CD4-positive, alpha-beta memory T cell (primary cell): ENCODE data around the gene ITPRIPL1. TPM values are rescaled to one million over a fixed set of nuclear protein-coding genes. Genes with fewer than 3 reads are reported as not detected.
A peak's percentile ranks its signal among the peaks of the same experiment; 100 is the strongest.

Experiments
- CTCF ChIA-PET: fragments of 350-600 bp; sonication (Branson Sonifier 250); formaldehyde crosslinking; loops from one replicate; lab custom pipeline; 2021; ENCODE audit warnings: inconsistent platforms; ENCODE audit not compliant: partially characterized antibody; lab: Charles Lee
- POLR2A ChIA-PET: fragments of 350-600 bp; sonication (Branson Sonifier 250); formaldehyde crosslinking; loops from one replicate; lab custom pipeline; 2021; ENCODE audit not compliant: partially characterized antibody; lab: Charles Lee
- DNase-seq, 5 donors: peaks; one replicate each; pipeline versions ENCODE4 v3.0.0 to v3.0.0-alpha.2; 2020 to 2022; ENCODE audit warnings: mixed read lengths in 1 of 5
- H3K27ac ChIP-seq: one replicate; pipeline ENCODE4 v1.7.0; 2013; ENCODE audit warnings: low read depth, low read length
- H3K27me3 ChIP-seq: 2 replicates; pipeline ENCODE4 v1.7.0; 2013; ENCODE audit warnings: mild to moderate bottlenecking, low read length, moderate library complexity; ENCODE audit not compliant: insufficient read depth
- H3K36me3 ChIP-seq: 2 replicates; pipeline ENCODE4 v1.7.0; 2013; ENCODE audit warnings: mild to moderate bottlenecking, low read length, moderate library complexity; ENCODE audit not compliant: insufficient read depth
- H3K4me1 ChIP-seq: 2 replicates; pipeline ENCODE4 v1.7.0; 2013; ENCODE audit warnings: mild to moderate bottlenecking, low read length, moderate library complexity; ENCODE audit not compliant: insufficient read depth
- H3K4me3 ChIP-seq, 2 donors: one replicate each; pipeline ENCODE4 v1.7.0; 2013; ENCODE audit warnings: low read length in 2 of 2, mild to moderate bottlenecking in 1 of 2
- H3K9me3 ChIP-seq, 2 donors: one replicate each; pipeline ENCODE4 v1.7.0; 2013; ENCODE audit warnings: low read length in 2 of 2, control low read depth in 1 of 2; ENCODE audit not compliant: control insufficient read depth in 1 of 2
- H3K27ac Mint-ChIP-seq, 7 donors: one replicate each; pipeline ENCODE4 v1.8.0; 2020 to 2021; ENCODE audit warnings: mixed read lengths in 7 of 7, mild to moderate bottlenecking in 6 of 7, inconsistent platforms in 3 of 7, moderate library complexity in 3 of 7
- H3K27me3 Mint-ChIP-seq, 2 donors: one replicate each; pipeline ENCODE4 v1.8.0; 2020 to 2021; ENCODE audit warnings: mixed read lengths in 2 of 2
- H3K36me3 Mint-ChIP-seq, 2 donors: one replicate each; pipeline ENCODE4 v1.8.0; 2020 to 2021; ENCODE audit warnings: mixed read lengths in 2 of 2, inconsistent platforms in 1 of 2, mild to moderate bottlenecking in 1 of 2
- H3K4me1 Mint-ChIP-seq, 4 donors: one replicate each; pipeline ENCODE4 v1.8.0; 2020 to 2021; ENCODE audit warnings: mixed read lengths in 4 of 4, mild to moderate bottlenecking in 1 of 4
- H3K4me3 Mint-ChIP-seq, 8 donors: one replicate each; pipeline ENCODE4 v1.8.0; 2020 to 2021; ENCODE audit warnings: mixed read lengths in 8 of 8, mild to moderate bottlenecking in 7 of 8, moderate library complexity in 6 of 8, inconsistent platforms in 3 of 8
- H3K9me3 Mint-ChIP-seq, 8 donors: one replicate each; pipeline ENCODE4 v1.8.0; 2020 to 2021; ENCODE audit warnings: mixed read lengths in 8 of 8, mild to moderate bottlenecking in 5 of 8, inconsistent platforms in 3 of 8, moderate library complexity in 1 of 8
- intact Hi-C: fragments of 100-400 bp; cut with micrococcal nuclease; formaldehyde crosslinking; loops from one replicate; pipeline ENCODE4 v1.15.1; 2023
- polyA plus RNA-seq, 2 donors: library from polyadenylated mRNA; unstranded; fragments of 300-500 nt; fragmentation: Illumina TruSeq; gene quantifications; one replicate each; pipeline ENCODE4 v1.2.3, GENCODE V29; 2021
- total RNA-seq, 2 experiments: library from RNA; stranded (reverse); gene quantifications; one replicate each; pipeline ENCODE4 v1.2.3, GENCODE V29; 2021

The ITPRIPL1 gene
- total and polyA plus RNA-seq, 4 experiments from 2014 or later, result 10.0 to 11.7 (median 10.9) TPM

DNA sequence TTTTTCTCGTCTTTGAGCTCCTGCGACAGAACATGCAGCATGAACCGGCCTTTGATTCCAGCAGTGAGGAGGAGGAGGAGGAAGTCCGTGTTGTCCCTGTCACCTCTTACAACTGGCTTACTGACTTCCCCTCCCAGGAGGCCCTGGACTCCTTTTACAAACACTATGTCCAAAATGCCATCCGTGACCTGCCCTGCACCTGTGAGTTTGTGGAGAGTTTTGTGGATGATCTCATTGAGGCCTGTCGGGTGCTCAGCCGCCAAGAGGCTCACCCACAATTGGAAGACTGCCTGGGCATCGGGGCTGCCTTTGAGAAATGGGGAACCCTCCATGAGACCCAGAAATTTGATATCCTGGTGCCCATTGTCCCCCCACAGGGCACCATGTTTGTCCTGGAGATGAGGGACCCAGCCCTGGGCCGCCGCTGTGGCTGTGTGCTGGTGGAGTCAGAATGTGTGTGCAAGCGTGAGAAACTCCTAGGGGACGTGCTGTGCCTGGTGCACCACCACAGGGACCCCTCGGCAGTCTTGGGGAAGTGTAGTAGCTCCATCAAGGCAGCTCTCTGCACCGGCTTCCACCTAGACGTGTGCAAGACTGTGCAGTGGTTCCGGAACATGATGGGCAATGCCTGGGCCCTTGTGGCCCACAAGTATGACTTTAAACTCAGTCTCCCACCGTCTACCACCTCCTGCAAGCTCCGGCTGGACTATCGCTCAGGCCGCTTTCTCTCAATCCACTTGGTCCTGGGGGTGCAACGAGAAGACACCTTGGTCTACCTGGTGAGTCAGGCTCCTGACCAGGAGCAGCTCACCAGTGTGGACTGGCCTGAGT is 2.1 kb downstream of the ITPRIPL1 start:
- intact Hi-C loops, result no loop called here

DNA sequence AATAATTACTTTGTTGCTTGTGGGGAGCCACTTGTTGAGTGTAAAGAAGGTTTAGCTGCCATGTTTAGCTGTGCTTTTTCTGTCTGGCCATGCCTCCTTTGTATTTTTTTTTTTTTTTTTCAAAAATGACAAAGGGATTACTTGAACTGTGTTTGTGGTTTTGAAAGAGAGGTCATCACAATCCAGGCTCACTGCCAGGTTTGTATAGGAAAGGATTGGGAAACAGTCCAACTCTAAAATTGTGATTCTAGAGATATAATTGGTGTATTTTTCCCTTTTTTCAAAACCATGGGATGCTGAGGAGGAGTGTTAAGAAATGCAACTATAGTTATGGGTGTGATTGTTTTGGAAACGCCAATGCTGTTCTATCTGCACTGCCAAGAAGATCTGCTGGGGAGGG is 4.3 kb downstream of the ITPRIPL1 start:
- Histone ChIP-seq H3K27me3 (no peaks in the 10 kb centered on the region), H3K9me3 (no peaks in the 10 kb centered on the region), H3K36me3 (peaks cover 11% of the 10 kb centered on the region), H3K27ac (no peak overlapping the region), H3K4me1 (peaks cover 31% of the 10 kb centered on the region), H3K4me3 (no peak overlapping the region)
- peaks cover 13 to 24% of the 10 kb centered on the region in 2 donors for H3K36me3 Mint-ChIP-seq
- no peaks in the 10 kb centered on the region for H3K27me3 Mint-ChIP-seq
- H3K9me3 Mint-ChIP-seq, result no peaks in the 10 kb centered on the region
- peak overlapping the region in 1 of 7 donors; percentile 8 for H3K27ac Mint-ChIP-seq
- H3K4me1 Mint-ChIP-seq, result peaks cover 24 to 53% (median 42%) of the 10 kb centered on the region in 4 donors
- no peak for DNase-seq
- no peak overlapping the region for H3K4me3 Mint-ChIP-seq
- intact Hi-C loops, result no loop called here
- CTCF ChIA-PET, result no interaction called here
- POLR2A ChIA-PET, result interaction anchor here (0.6 to 1.0 kb wide), 2 partner anchors 24 to 33 kb away, joined by 3 to 4 read pairs; partner anchors contain the start of gene SNRNP200

More for the DNA sequence above, 2.1 kb downstream of the ITPRIPL1 start:
- Histone ChIP-seq H3K4me3 (no peak overlapping the region), H3K27ac (no peak overlapping the region), H3K9me3 (no peaks in the 10 kb centered on the region), H3K4me1 (peaks cover 31% of the 10 kb centered on the region), H3K27me3 (no peaks in the 10 kb centered on the region), H3K36me3 (peaks cover 11% of the 10 kb centered on the region)
- peaks cover 13 to 24% of the 10 kb centered on the region in 2 donors for H3K36me3 Mint-ChIP-seq
- peaks cover 19 to 51% (median 38%) of the 10 kb centered on the region in 4 donors for H3K4me1 Mint-ChIP-seq
- H3K4me3 Mint-ChIP-seq, result peak overlapping the region in 4 of 8 donors; percentile 30 to 58 (median 40)
- H3K9me3 Mint-ChIP-seq, result no peaks in the 10 kb centered on the region
- no peak for DNase-seq
- ChIA-PET POLR2A (interaction anchor here (7.7 to 13.7 kb wide), 3 partner anchors 7 to 21 kb away, joined by 116 to 178 read pairs (median 134); partner anchors contain the start of genes NCAPH and SNRNP200), CTCF (interaction anchor here (1.0 to 8.8 kb wide), 3 partner anchors 15 to 22 kb away, joined by 4 to 62 read pairs (median 4); partner anchors contain the start of gene SNRNP200)
- no peaks in the 10 kb centered on the region for H3K27me3 Mint-ChIP-seq
- peak overlapping the region; percentile 42 to 96 (median 59) for H3K27ac Mint-ChIP-seq

DNA sequence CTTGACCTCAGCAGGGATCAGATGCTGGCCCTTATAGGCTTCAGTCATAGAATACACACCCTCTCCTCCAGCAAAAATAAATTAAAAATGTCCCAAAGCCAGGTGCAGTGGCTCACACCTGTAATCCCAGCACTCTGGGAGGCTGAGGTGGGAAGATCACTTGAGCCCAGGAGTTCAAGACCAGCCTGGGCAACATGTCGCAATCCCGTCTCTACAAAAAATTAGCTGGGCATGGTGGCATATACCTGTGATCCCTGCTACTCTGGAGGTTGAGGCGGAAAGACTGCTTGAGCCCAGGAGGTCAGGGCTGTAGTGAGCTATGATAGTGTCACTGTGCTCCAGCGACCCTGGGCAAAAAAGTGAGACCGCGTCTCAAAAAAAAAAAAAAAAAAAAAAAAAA is 4.8 kb downstream of the ITPRIPL1 start:
- Histone ChIP-seq H3K4me1 (peaks cover 31% of the 10 kb centered on the region), H3K4me3 (no peak overlapping the region), H3K36me3 (peaks cover 11% of the 10 kb centered on the region), H3K27ac (no peak overlapping the region), H3K27me3 (no peaks in the 10 kb centered on the region), H3K9me3 (no peaks in the 10 kb centered on the region)
- Mint-ChIP-seq H3K4me1 (peaks cover 24 to 53% (median 42%) of the 10 kb centered on the region in 4 donors), H3K9me3 (no peaks in the 10 kb centered on the region), H3K36me3 (peaks cover 13 to 24% of the 10 kb centered on the region in 2 donors), H3K4me3 (no peak overlapping the region), H3K27ac (peak overlapping the region in 1 of 7 donors; percentile 8), H3K27me3 (no peaks in the 10 kb centered on the region)
- no peak for DNase-seq
- intact Hi-C loops, result no loop called here
- CTCF ChIA-PET, result interaction anchor here (0.6 to 0.9 kb wide), 2 partner anchors 77 to 344 kb away, joined by 3 read pairs; no protein-coding TSS in a partner anchor
- POLR2A ChIA-PET, result interaction anchor here (1.0 kb wide), 1 partner anchor 24 kb away, joined by 4 read pairs; the partner anchor contains the start of gene SNRNP200

- H3K36me3 ChIP-seq, result peaks cover 11% of the 10 kb centered on the region
- ChIA-PET CTCF (interaction anchor here (0.6 to 0.9 kb wide), 2 partner anchors 76 to 344 kb away, joined by 3 read pairs; no protein-coding TSS in a partner anchor), POLR2A (no interaction called here)
- Mint-ChIP-seq H3K27me3 (no peaks in the 10 kb centered on the region), H3K9me3 (no peaks in the 10 kb centered on the region), H3K27ac (no peak overlapping the region), H3K4me3 (no peak overlapping the region), H3K4me1 (peaks cover 24 to 53% (median 43%) of the 10 kb centered on the region in 4 donors), H3K36me3 (peaks cover 13 to 24% of the 10 kb centered on the region in 2 donors)
- no peak overlapping the region for H3K4me3 ChIP-seq
- DNase-seq, result no peak
- intact Hi-C loops, result no loop called here
- H3K9me3 ChIP-seq, result no peaks in the 10 kb centered on the region
- H3K4me1 ChIP-seq, result peaks cover 32% of the 10 kb centered on the region
- H3K27me3 ChIP-seq, result no peaks in the 10 kb centered on the region
- no peak overlapping the region for H3K27ac ChIP-seq
These were observed 5.3 kb downstream of the ITPRIPL1 start for GRCh38 chr2:96330407-96330806.

GRCh38 chr2:96333708-96334107 is 8.6 kb downstream of the ITPRIPL1 start:
- DNase-seq, result no peak
- peaks cover under 1 to 1% of the 10 kb centered on the region in 2 donors for H3K36me3 Mint-ChIP-seq
- Histone ChIP-seq H3K4me3 (no peak overlapping the region), H3K36me3 (no peaks in the 10 kb centered on the region), H3K27ac (no peak overlapping the region), H3K4me1 (peaks cover 27% of the 10 kb centered on the region), H3K27me3 (no peaks in the 10 kb centered on the region), H3K9me3 (no peaks in the 10 kb centered on the region)
- intact Hi-C loops, result no loop called here
- H3K4me3 Mint-ChIP-seq, result peak overlapping the region; percentile 44 to 87 (median 68)
- H3K4me1 Mint-ChIP-seq, result peaks cover 18 to 41% (median 25%) of the 10 kb centered on the region in 4 donors
- H3K27me3 Mint-ChIP-seq, result no peaks in the 10 kb centered on the region
- no peaks in the 10 kb centered on the region for H3K9me3 Mint-ChIP-seq
- POLR2A ChIA-PET, result interaction anchor here (2.3 to 7.6 kb wide), 4 partner anchors 10 to 204 kb away, joined by 18 to 116 read pairs (median 36); partner anchors contain the start of genes ARID5A, ITPRIPL1 and SNRNP200
- peak overlapping the region in 6 of 7 donors; percentile 53 to 88 (median 77) for H3K27ac Mint-ChIP-seq
- CTCF ChIA-PET, result interaction anchor here (1.8 to 3.3 kb wide), 2 partner anchors 10 to 11 kb away, joined by 8 to 15 read pairs; no protein-coding TSS in a partner anchor

GRCh38 chr2:96336104-96336775 is 11.1 kb downstream of the ITPRIPL1 start:
- Histone ChIP-seq H3K4me1 (peaks cover 35% of the 10 kb centered on the region), H3K4me3 (peak overlapping the region; percentile 42 to 75), H3K27ac (peak overlapping the region; percentile 86), H3K36me3 (no peaks in the 10 kb centered on the region), H3K27me3 (no peaks in the 10 kb centered on the region), H3K9me3 (no peaks in the 10 kb centered on the region)
- intact Hi-C loops, result loop anchor here (5.0 kb wide), 1 partner anchor 129 kb away; the partner anchor contains the start of gene STARD7
- ChIA-PET CTCF (interaction anchor here (1.0 to 2.6 kb wide), 6 partner anchors 8 to 71 kb away, joined by 3 to 14 read pairs (median 4); no protein-coding TSS in a partner anchor), POLR2A (interaction anchor here (0.6 to 7.6 kb wide), 12 partner anchors 9 to 514 kb away, joined by 3 to 116 read pairs (median 4); partner anchors contain the start of genes ARID5A, ITPRIPL1, SNRNP200 and STARD7)
- Mint-ChIP-seq H3K36me3 (no peaks in the 10 kb centered on the region), H3K9me3 (no peaks in the 10 kb centered on the region), H3K27ac (peak overlapping the region; percentile 60 to 94 (median 84)), H3K4me3 (peak overlapping the region; percentile 66 to 89 (median 80)), H3K4me1 (peaks cover 22 to 48% (median 31%) of the 10 kb centered on the region in 4 donors), H3K27me3 (no peaks in the 10 kb centered on the region)
- DNase-seq, result no peak
